K562 (cell line): ENCODE results near the gene MILR1. TPM values are rescaled to one million over a fixed set of nuclear protein-coding genes. Genes with fewer than 3 reads are reported as not detected.
A peak's percentile ranks its signal among the peaks of the same experiment; 100 is the strongest.

Experiments used
- ARNT ChIP-seq, 2 experiments: fragments of 450-650 bp; IDR thresholded peaks; 2 replicates each; pipeline ENCODE4 v1.6.1; 2016; ENCODE audit warnings: mild to moderate bottlenecking in 1 of 2
- BRCA1 ChIP-seq, 2 experiments: fragments of 450-650 bp in 1 of 2; sonication (generic) in 1 of 2; formaldehyde crosslinking in 1 of 2; IDR thresholded peaks; 2 replicates each; pipeline versions ENCODE4 v1.5.0 to v1.6.1; 2017 to 2020; ENCODE audit warnings: mild to moderate bottlenecking in 1 of 2, missing genetic modification reagents in 1 of 2
- CREB5 ChIP-seq: fragments of 250-450 bp; sonication (Bioruptor Pico); IDR thresholded peaks from 2 replicates; pipeline ENCODE4 v1.5.0; 2020; ENCODE audit warnings: mild to moderate bottlenecking
- E2F6 ChIP-seq, 2 experiments: IDR thresholded peaks; 2 replicates each; pipeline ENCODE4 v1.6.1; 2011; ENCODE audit warnings: borderline replicate concordance in 1 of 2, control low read depth in 1 of 2, low read depth in 1 of 2, low read length in 1 of 2, mild to moderate bottlenecking in 1 of 2, mixed read lengths in 1 of 2, moderate library complexity in 1 of 2; ENCODE audit not compliant: insufficient read depth in 1 of 2, insufficient read length in 1 of 2, poor library complexity in 1 of 2, severe bottlenecking in 1 of 2; ENCODE audit errors: extremely low read depth in 1 of 2
- ELK3 ChIP-seq: fragments of 450-650 bp; formaldehyde crosslinking; IDR thresholded peaks from 2 replicates; pipeline ENCODE4 v1.4.0; 2020; ENCODE audit warnings: mild to moderate bottlenecking
- EP400 ChIP-seq: fragments of 450-650 bp; IDR thresholded peaks from 2 replicates; pipeline ENCODE4 v1.6.1; 2017; ENCODE audit warnings: antibody characterized with exemption, mild to moderate bottlenecking, moderate library complexity
- FOS ChIP-seq: IDR thresholded peaks from 3 replicates; pipeline ENCODE4 v1.6.1; 2011; ENCODE audit not compliant: insufficient read length; ENCODE audit errors: extremely low read depth
- HES1 ChIP-seq: fragments of 450-650 bp; IDR thresholded peaks from 2 replicates; pipeline ENCODE4 v1.6.1; 2016; ENCODE audit warnings: low read depth, mild to moderate bottlenecking, moderate library complexity
- HLTF ChIP-seq: fragments of 450-650 bp; IDR thresholded peaks from 2 replicates; pipeline ENCODE4 v1.6.1; 2016
- NBN ChIP-seq: fragments of 450-650 bp; IDR thresholded peaks from 2 replicates; pipeline ENCODE4 v1.6.1; 2016; ENCODE audit warnings: low read depth, mild to moderate bottlenecking
- PRDM10 ChIP-seq: fragments of 450-650 bp; IDR thresholded peaks from 2 replicates; pipeline ENCODE4 v1.6.1; 2018; ENCODE audit not compliant: partially characterized antibody
- SAFB ChIP-seq: fragments of 200-400 bp; formaldehyde crosslinking; IDR thresholded peaks from 2 replicates; pipeline ENCODE4 v1.6.1; 2017; ENCODE audit warnings: low read depth, low read length, borderline replicate concordance
- SMAD4 ChIP-seq: fragments of 250-450 bp; sonication (Bioruptor Pico); conservative IDR thresholded peaks from 2 replicates; pipeline ENCODE4 v1.8.0; 2021; ENCODE audit warnings: inconsistent platforms, mild to moderate bottlenecking, moderate library complexity
- TFAP4 ChIP-seq: sonication (generic); formaldehyde crosslinking; IDR thresholded peaks from 2 replicates; pipeline ENCODE4 v1.8.0; 2022; ENCODE audit warnings: missing genetic modification reagents, mild to moderate bottlenecking, moderate library complexity, borderline replicate concordance
- ZNF232 ChIP-seq: sonication (generic); formaldehyde crosslinking; IDR thresholded peaks from 2 replicates; pipeline ENCODE4 v1.8.0; 2022; ENCODE audit warnings: mild to moderate bottlenecking, missing genetic modification reagents
- ZNF263 ChIP-seq: sonication (generic); formaldehyde crosslinking; IDR thresholded peaks from 2 replicates; pipeline ENCODE4 v1.8.0; 2022; ENCODE audit warnings: mild to moderate bottlenecking, missing genetic modification reagents, borderline replicate concordance
- ZNF561 ChIP-seq: fragments of 450-650 bp; formaldehyde crosslinking; conservative IDR thresholded peaks from 2 replicates; pipeline ENCODE4 v1.4.0; 2020; ENCODE audit warnings: mild to moderate bottlenecking, moderate library complexity
- polyA plus RNA-seq, 8 experiments: library from polyadenylated mRNA; depleted of rRNA in 4 of 8; stranded (reverse) in 5 of 8; unstranded in 3 of 8; fragments of >200 nt; fragmentation: Nextera tagmentation in 2 of 8; fragmentation: Illumina TruSeq in 1 of 8; extraction: Ambion mirVana in 2 of 8; extraction: Trizol in 1 of 8; gene quantifications; 2 replicates each; pipeline versions ENCODE4 v1.2.1 to v1.2.3, GENCODE V29; 2011 to 2014; ENCODE audit warnings: inconsistent platforms in 1 of 8, missing spikeins in 1 of 8
- total RNA-seq, 7 experiments: library from RNA; depleted of rRNA in 6 of 7; stranded (reverse); fragments of >200 nt in 6 of 7; fragmentation: Illumina TruSeq in 2 of 7; extraction: Trizol in 2 of 7; gene quantifications; 2 replicates each; pipeline versions ENCODE4 v1.2.1 to v1.2.3, GENCODE V29; 2011 to 2021; ENCODE audit warnings: low replicate concordance in 1 of 7

The MILR1 gene
- total and polyA plus RNA-seq, 9 of the 15 experiments (the other 6 are each of a cell fraction or from before 2014, with no cell fraction given): 3.8 to 14.1 (median 7.1) TPM

GRCh38 chr17:64505340-64506200, 56.7 kb downstream of the MILR1 start (continued):
- no peak for TF ChIP-seq HES1
- no peak; the same call in 1 of the 2 replicates for TF ChIP-seq SMAD4 (CRISPR knock-in tag)
- TF ChIP-seq TFAP4: peak; percentile 51; the same call in 1 of the 2 replicates
- TF ChIP-seq ZNF263 (CRISPR knock-in tag): peak; percentile 70; the same call in 1 of the 2 replicates
- TF ChIP-seq SAFB: no peak
- no peak for TF ChIP-seq NBN
- peak; percentile 56; the same call in 1 of the 2 replicates for TF ChIP-seq HLTF
- 0 out of 2 replicates have a peak, but pooled peaks have one; percentile 63 for TF ChIP-seq ZNF232 (CRISPR knock-in tag)
- TF ChIP-seq ELK3: no peak
- peak; percentile 97 for TF ChIP-seq EP400
- peak in 1 of 2 experiments; percentile 70; a peak in 1 of 4 replicates for TF ChIP-seq ARNT (IDR thresholded peaks at IDR 0.05)
- TF ChIP-seq E2F6 (IDR thresholded peaks at IDR 0.05; ENCODE audit: borderline replicate concordance in 1 of 2, extremely low read depth in 1 of 2, insufficient read depth in 1 of 2, insufficient read length in 1 of 2, low read depth in 1 of 2, low read length in 1 of 2, poor library complexity in 1 of 2, severe bottlenecking in 1 of 2): peak in 1 of 2 experiments; percentile 13
- TF ChIP-seq ZNF561 (CRISPR knock-in tag): no peak
- TF ChIP-seq BRCA1 (IDR thresholded peaks at IDR 0.05): no peak
- TF ChIP-seq BRCA1 (CRISPR knock-in tag; IDR thresholded peaks at IDR 0.05): 0 out of 2 replicates have a peak, but pooled peaks have one; percentile 70
- no peak for TF ChIP-seq FOS
- TF ChIP-seq PRDM10: no peak
- no peak for TF ChIP-seq CREB5 (CRISPR knock-in tag)
